HEK293 (cell line): ENCODE data around the gene SDS.

ENCODE experiments used
- CTCF ChIA-PET: fragments of 350-600 bp; formaldehyde crosslinking; extraction: SDS; loops from one replicate; lab custom pipeline; 2021; ENCODE audit warnings: antibody characterized with exemption; lab: Yijun Ruan, JAX
- POLR2A ChIA-PET: fragments of 300-600 bp; formaldehyde crosslinking; extraction: SDS; loops from one replicate; lab custom pipeline; 2020; ENCODE audit warnings: antibody characterized with exemption, inconsistent platforms; lab: Yijun Ruan, JAX
- H3K27ac ChIP-seq: fragments of 200-500 bp; sonication (Bioruptor generic); 2 replicates; pipeline ENCODE4 v1.5.1; 2014; ENCODE audit warnings: low read depth, low read length, control low read depth, inconsistent platforms; ENCODE audit errors: extremely low read depth
- H3K36me3 ChIP-seq, 2 experiments: fragments of 200-500 bp in 1 of 2; sonication (Bioruptor generic) in 1 of 2; 1 replicate in 1 of 2; 2 replicates in 1 of 2; pipeline ENCODE4 v1.5.1; 2014 to 2017; ENCODE audit warnings: inconsistent platforms in 2 of 2, low read length in 2 of 2; ENCODE audit not compliant: control insufficient read depth in 2 of 2, insufficient read depth in 1 of 2
- H3K4me1 ChIP-seq: fragments of 200-500 bp; sonication (Bioruptor generic); 2 replicates; pipeline ENCODE4 v1.5.1; 2014; ENCODE audit warnings: mild to moderate bottlenecking, low read length, inconsistent platforms; ENCODE audit not compliant: control insufficient read depth, insufficient read depth
- H3K4me3 ChIP-seq: 2 replicates; pipeline ENCODE4 v1.5.1; 2011; ENCODE audit warnings: low read depth, mild to moderate bottlenecking, control low read depth, low read length, moderate library complexity
- H3K9me3 ChIP-seq: fragments of 200-500 bp; sonication (Bioruptor generic); 2 replicates; pipeline ENCODE4 v1.5.1; 2014; ENCODE audit warnings: low read depth, low read length, inconsistent platforms; ENCODE audit not compliant: control insufficient read depth, insufficient read depth
- FEZF1 ChIP-seq: fragments of 450-650 bp; formaldehyde crosslinking; IDR thresholded peaks from 2 replicates; pipeline ENCODE4 v1.5.1; 2016; ENCODE audit warnings: missing biosample characterization, missing genetic modification characterization
- GLI4 ChIP-seq: fragments of 450-650 bp; formaldehyde crosslinking; IDR thresholded peaks from 2 replicates; pipeline ENCODE4 v1.5.1; 2016; ENCODE audit warnings: missing biosample characterization, missing genetic modification characterization
- HIC1 ChIP-seq: fragments of 450-650 bp; formaldehyde crosslinking; IDR thresholded peaks from 2 replicates; pipeline ENCODE4 v1.5.1; 2016; ENCODE audit warnings: missing biosample characterization, missing genetic modification characterization
- MEIS1 ChIP-seq: sonication (generic); formaldehyde crosslinking; IDR thresholded peaks from 2 replicates; pipeline ENCODE4 v1.8.1; 2022; ENCODE audit warnings: missing genetic modification reagents, mild to moderate bottlenecking, borderline replicate concordance
- ZFHX2 ChIP-seq: fragments of 450-650 bp; formaldehyde crosslinking; conservative IDR thresholded peaks from 2 replicates; pipeline ENCODE4 v1.5.1; 2016; ENCODE audit warnings: missing biosample characterization, missing genetic modification characterization
- ZNF16 ChIP-seq: fragments of 450-650 bp; formaldehyde crosslinking; IDR thresholded peaks from 2 replicates; pipeline ENCODE4 v1.5.1; 2016; ENCODE audit warnings: low read depth, missing biosample characterization, missing genetic modification characterization
- ZNF174 ChIP-seq: fragments of 450-650 bp; formaldehyde crosslinking; IDR thresholded peaks from 2 replicates; pipeline ENCODE4 v1.5.0; 2017; ENCODE audit warnings: missing biosample characterization, mild to moderate bottlenecking, missing genetic modification characterization
- ZNF184 ChIP-seq: fragments of 450-650 bp; IDR thresholded peaks from 2 replicates; pipeline ENCODE4 v1.5.1; 2018; ENCODE audit warnings: missing biosample characterization, mild to moderate bottlenecking, missing genetic modification characterization
- ZNF202 ChIP-seq: fragments of 450-650 bp; formaldehyde crosslinking; IDR thresholded peaks from 2 replicates; pipeline ENCODE4 v1.5.1; 2016; ENCODE audit warnings: missing biosample characterization, missing genetic modification characterization, borderline replicate concordance
- ZNF223 ChIP-seq: fragments of 450-650 bp; formaldehyde crosslinking; IDR thresholded peaks from 2 replicates; pipeline ENCODE4 v1.5.1; 2016; ENCODE audit warnings: missing biosample characterization, missing genetic modification characterization
- ZNF292 ChIP-seq: fragments of 450-650 bp; formaldehyde crosslinking; IDR thresholded peaks from 2 replicates; pipeline ENCODE4 v1.5.1; 2016; ENCODE audit warnings: low read depth, missing biosample characterization, missing genetic modification characterization, borderline replicate concordance
- ZNF37A ChIP-seq: fragments of 450-650 bp; IDR thresholded peaks from 2 replicates; pipeline ENCODE4 v1.5.1; 2018; ENCODE audit warnings: missing biosample characterization, missing genetic modification characterization
- ZNF391 ChIP-seq: fragments of 450-650 bp; formaldehyde crosslinking; IDR thresholded peaks from 2 replicates; pipeline ENCODE4 v1.5.1; 2016; ENCODE audit warnings: low read depth, missing biosample characterization, missing genetic modification characterization, borderline replicate concordance
- ZNF416 ChIP-seq: fragments of 450-650 bp; formaldehyde crosslinking; IDR thresholded peaks from 2 replicates; pipeline ENCODE4 v1.5.1; 2016; ENCODE audit warnings: missing biosample characterization, missing genetic modification characterization
- ZNF473 ChIP-seq: fragments of 450-650 bp; formaldehyde crosslinking; IDR thresholded peaks from 2 replicates; pipeline ENCODE4 v1.5.1; 2017; ENCODE audit warnings: missing biosample characterization, missing genetic modification characterization
- ZNF529 ChIP-seq: fragments of 450-650 bp; formaldehyde crosslinking; IDR thresholded peaks from 2 replicates; pipeline ENCODE4 v1.5.1; 2017; ENCODE audit warnings: missing genetic modification characterization, missing biosample characterization; ENCODE audit not compliant: insufficient replicate concordance
- ZNF610 ChIP-seq: fragments of 450-650 bp; formaldehyde crosslinking; IDR thresholded peaks from 2 replicates; pipeline ENCODE4 v1.5.1; 2016; ENCODE audit warnings: missing biosample characterization, missing genetic modification characterization, borderline replicate concordance
- ZNF768 ChIP-seq: fragments of 450-650 bp; formaldehyde crosslinking; IDR thresholded peaks from 2 replicates; pipeline ENCODE4 v1.5.1; 2018; ENCODE audit warnings: missing biosample characterization, mild to moderate bottlenecking, missing genetic modification characterization
- ZNF776 ChIP-seq: fragments of 450-650 bp; formaldehyde crosslinking; IDR thresholded peaks from 2 replicates; pipeline ENCODE4 v1.5.0; 2017; ENCODE audit warnings: missing biosample characterization, missing genetic modification characterization, borderline replicate concordance
- ZNF785 ChIP-seq: fragments of 450-650 bp; formaldehyde crosslinking; IDR thresholded peaks from 2 replicates; pipeline ENCODE4 v1.5.1; 2016; ENCODE audit warnings: missing biosample characterization, missing genetic modification characterization
- ZSCAN18 ChIP-seq: fragments of 450-650 bp; formaldehyde crosslinking; IDR thresholded peaks from 2 replicates; pipeline ENCODE4 v1.5.1; 2016; ENCODE audit warnings: missing biosample characterization, missing genetic modification characterization
- TF ChIP-seq, protein P1 (sequence below): fragments of 450-650 bp; formaldehyde crosslinking; IDR thresholded peaks from 2 replicates; pipeline ENCODE4 v1.5.1; 2016; ENCODE audit warnings: missing biosample characterization, missing genetic modification characterization

The SDS gene

GRCh38 chr12:113371808-113372207 is 31.9 kb downstream of the SDS start:
- POLR2A ChIA-PET, result interaction anchor here (0.5 kb wide), 1 partner anchor 183 kb away, joined by 4 read pairs; no protein-coding TSS in a partner anchor
- TF ChIP-seq ZNF785 (tag by site-specific recombination) (no peak), GLI4 (tag by site-specific recombination) (peak; percentile 84; the same call in 1 of the 2 replicates)
- H3K4me1 ChIP-seq, result no peaks in the 10 kb centered on the region
- H3K36me3 ChIP-seq, result peaks cover 5 to 42% of the 10 kb centered on the region in 2 experiments; a peak in 2 of 3 replicates
- no peak overlapping the region for H3K4me3 ChIP-seq
- H3K27ac ChIP-seq, result no peak overlapping the region
- CTCF ChIA-PET, result no interaction called here
- H3K9me3 ChIP-seq, result no peaks in the 10 kb centered on the region

DNA sequence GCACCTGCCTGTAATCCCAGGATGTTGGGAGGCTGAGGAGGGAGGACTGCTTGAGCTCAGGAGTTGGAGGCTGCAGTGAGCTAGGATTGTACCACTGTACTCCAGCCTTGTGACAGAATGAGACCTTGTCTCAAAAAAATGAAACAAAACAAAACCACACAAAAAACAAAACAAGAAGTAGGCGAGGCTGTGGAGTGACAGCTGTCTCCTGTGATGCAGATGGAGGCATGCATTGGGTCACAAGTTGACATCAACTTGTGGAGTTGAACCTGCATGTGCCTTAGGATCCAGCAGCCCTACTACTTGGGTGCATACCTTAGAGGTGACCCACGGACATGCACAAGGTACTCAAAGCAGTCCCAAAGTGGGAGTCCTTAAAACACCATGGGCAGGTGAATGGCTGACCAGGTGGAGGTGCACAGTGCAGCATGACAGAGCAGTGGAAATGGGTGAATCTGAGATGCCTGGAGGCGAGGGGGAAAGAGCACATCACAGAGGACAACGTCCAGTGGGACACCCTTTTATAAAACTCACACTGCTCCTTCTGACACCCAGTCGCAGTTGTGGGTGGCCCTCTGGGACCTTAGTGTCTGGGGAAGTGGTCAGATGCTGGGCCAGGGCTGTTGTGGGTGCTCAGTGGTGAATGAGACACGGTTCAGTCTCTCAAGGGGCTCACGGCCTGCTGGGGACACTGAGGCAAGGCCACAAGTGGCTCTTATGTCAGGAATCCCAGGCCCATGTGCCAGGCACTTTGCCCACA is 32.6 kb downstream of the SDS start:
- POLR2A ChIA-PET, result interaction anchor here (0.5 kb wide), 1 partner anchor 182 kb away, joined by 4 read pairs; no protein-coding TSS in a partner anchor
- Histone ChIP-seq H3K36me3 (peaks cover 5 to 36% of the 10 kb centered on the region in 2 experiments; a peak in 2 of 3 replicates), H3K9me3 (no peaks in the 10 kb centered on the region), H3K4me3 (no peak overlapping the region), H3K27ac (no peak overlapping the region), H3K4me1 (no peaks in the 10 kb centered on the region)
- no peak for TF ChIP-seq ZNF16 (tag by site-specific recombination)
- no peak for TF ChIP-seq ZNF292 (tag by site-specific recombination)
- no peak for TF ChIP-seq MEIS1 (CRISPR knock-in tag)
- TF ChIP-seq ZNF610 (tag by site-specific recombination), result no peak
- TF ChIP-seq HIC1, result no peak
- no peak for TF ChIP-seq ZNF391 (tag by site-specific recombination)
- no peak for TF ChIP-seq ZNF529 (tag by site-specific recombination)
- no peak for TF ChIP-seq ZNF37A (tag by site-specific recombination)
- TF ChIP-seq ZNF184 (tag by site-specific recombination), result no peak
- TF ChIP-seq ZNF776 (tag by site-specific recombination), result no peak
- no peak for TF ChIP-seq ZNF416 (tag by site-specific recombination)
- no peak for TF ChIP-seq ZNF768 (tag by site-specific recombination)
- CTCF ChIA-PET, result no interaction called here

DNA sequence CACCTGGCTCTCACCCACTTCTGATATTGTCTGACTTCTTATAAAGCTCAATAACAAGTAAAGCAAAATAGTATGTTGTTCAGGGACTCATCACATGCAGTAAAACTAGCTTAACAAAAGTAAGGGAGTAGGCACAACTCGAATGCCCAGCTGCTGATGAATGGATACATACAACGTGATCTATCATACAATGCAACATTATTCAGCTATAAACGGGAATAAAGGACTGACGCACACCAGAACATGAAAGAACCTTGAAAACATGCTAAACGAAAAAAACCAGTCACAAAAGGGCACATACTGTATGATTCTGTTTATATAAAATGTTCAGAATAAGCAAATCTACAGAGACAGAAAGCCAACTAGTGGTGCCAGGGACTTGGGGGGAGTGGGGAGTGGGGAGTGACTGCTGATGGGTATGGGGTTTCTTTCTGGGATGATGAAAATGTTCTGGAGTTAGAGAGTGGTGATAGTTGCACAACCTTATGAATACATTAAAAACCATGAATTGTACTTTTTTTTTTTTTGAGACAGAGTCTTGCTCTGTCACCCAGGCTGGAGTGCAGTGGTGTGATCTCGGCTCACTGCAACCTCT is 34.2 kb downstream of the SDS start:
- Histone ChIP-seq H3K9me3 (no peaks in the 10 kb centered on the region), H3K36me3 (peaks cover 0 to 25% of the 10 kb centered on the region in 2 experiments; a peak in 2 of 3 replicates), H3K4me3 (no peak overlapping the region), H3K27ac (no peak overlapping the region), H3K4me1 (no peaks in the 10 kb centered on the region)
- ChIA-PET CTCF (no interaction called here), POLR2A (no interaction called here)
- TF ChIP-seq ZNF174 (tag by site-specific recombination) (no peak), ZNF202 (tag by site-specific recombination) (no peak), ZSCAN18 (no peak), ZNF473 (no peak), HIC1 (no peak), ZFHX2 (tag by site-specific recombination) (no peak), FEZF1 (tag by site-specific recombination) (no peak), ZNF223 (tag by site-specific recombination) (no peak)
- TF ChIP-seq, protein P1, sequence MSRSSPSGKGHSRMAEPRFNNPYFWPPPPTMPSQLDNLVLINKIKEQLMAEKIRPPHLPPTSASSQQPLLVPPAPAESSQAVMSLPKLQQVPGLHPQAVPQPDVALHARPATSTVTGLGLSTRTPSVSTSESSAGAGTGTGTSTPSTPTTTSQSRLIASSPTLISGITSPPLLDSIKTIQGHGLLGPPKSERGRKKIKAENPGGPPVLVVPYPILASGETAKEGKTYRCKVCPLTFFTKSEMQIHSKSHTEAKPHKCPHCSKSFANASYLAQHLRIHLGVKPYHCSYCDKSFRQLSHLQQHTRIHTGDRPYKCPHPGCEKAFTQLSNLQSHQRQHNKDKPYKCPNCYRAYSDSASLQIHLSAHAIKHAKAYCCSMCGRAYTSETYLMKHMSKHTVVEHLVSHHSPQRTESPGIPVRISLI (tag by site-specific recombination), result no peak
